NCI-H128 (cell line): ENCODE measurements around the gene ZMPSTE24.
"Not testable (repeated sequence)": the region's sequence is repeated elsewhere in the genome, so short reads cannot be mapped to it uniquely, and the experiment has no call there.

Experiments used
- DNase-seq: peaks from one replicate; lab custom pipeline; 2025; ENCODE audit not compliant: unreplicated experiment; lab: John Stamatoyannopoulos, UW

ZMPSTE24 gene

GRCh38 chr1:40316595-40317393, 58.8 kb downstream of the ZMPSTE24 start, which contains the start of gene COL9A2:
TSS of gene COL9A2 (minus strand) at chr1:40317286. CDS start at chr1:40317197, 89 bp downstream.
- DNase-seq: peak; percentile 32

DNA sequence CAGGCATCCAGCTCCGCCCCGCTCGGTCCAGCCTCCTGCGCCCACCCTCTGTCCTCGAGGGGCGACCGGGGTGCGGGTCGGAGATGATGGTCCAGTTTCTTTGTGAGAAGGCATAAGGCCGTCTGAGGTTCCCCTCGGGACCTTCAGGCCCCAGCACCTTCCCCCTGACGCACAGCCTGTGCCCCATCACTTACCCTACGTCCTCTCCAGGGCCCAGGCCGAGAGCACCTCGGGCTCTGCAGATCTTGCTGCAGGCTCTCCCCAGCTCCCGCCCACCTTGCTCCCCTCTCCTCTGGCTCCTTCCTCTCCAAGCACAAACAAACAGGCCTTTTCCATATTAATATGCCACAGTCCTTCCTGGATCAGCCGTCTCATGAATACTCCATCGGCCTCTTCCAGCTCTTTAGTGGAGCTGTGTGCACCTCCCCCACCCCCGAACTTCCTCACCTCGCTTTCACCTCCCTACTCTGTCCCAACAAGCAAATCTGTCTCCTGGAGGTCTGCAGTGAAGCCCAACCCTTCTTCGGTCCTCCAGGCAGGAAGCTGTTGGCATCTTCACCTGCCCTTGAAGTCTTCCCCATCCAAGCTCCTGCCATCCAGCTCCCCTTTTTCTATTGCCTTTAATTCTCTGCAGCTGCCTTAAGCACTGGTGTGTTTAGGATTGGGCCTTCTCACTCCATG, 59.5 kb downstream of the ZMPSTE24 start:
- no peak for DNase-seq

DNA sequence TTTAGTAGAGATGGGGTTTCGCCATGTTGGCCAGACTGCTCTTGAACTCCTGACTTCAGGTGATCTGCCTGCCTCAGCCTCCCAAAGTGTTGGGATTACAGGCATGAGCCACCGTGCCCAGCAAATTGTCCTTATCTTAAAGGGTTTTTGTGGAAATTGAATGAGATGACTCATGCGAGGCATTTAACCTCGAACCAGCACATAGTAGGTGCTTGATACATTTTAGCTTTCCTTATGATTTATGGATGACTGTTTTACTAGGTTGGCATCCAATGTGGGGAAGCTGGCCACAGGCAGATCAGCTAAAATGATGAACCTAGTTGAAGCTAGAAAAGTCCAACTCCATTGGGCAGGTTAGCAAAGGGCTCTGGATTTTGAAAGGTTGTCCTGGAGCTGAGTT, 60.4 kb downstream of the ZMPSTE24 start:
- DNase-seq: no peak

- DNase-seq: no peak
These were observed 61.1 kb downstream of the ZMPSTE24 start for GRCh38 chr1:40318970-40319621.

DNA sequence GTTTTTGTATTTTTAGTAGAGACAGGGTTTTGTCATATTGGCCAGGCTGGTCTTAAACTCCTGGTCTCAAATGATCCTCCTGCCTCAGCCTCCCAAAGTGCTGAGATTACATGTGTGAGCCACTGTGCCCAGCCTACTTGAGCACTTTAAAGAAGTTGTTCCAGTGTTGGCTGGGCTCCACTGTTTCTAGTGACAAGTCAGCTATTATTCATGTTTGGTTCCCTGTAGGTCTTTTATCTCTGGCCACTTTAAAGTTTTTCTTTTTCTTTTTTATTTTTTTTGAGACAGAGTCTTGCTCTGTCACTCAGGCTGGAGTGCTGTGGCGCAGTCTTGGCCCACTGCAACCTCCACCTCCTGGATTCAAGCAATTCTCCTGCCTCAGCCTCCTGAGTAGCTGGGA, 73.4 kb downstream of the ZMPSTE24 start:
- not testable (repeated sequence) for DNase-seq

GRCh38 chr1:40332695-40333094, 74.7 kb downstream of the ZMPSTE24 start:
- DNase-seq: no peak

DNA sequence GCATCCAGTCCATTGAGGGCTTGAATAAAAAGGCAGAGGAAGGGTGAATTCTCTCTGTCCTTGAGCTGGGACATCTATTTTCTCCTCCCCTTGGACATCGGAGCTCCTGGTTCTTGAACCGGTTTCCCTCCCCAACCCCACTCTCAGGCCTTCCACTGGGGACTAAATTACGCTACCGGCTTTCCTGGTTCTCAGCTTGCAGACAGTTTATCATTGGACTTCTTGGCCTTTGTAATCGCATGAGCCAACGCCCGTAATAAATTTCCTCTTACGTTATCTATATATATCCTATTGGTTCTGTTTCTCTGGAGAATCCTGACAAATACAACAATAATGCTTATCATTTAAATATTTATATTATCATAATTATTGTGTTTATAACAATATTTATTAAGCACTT, 79.4 kb downstream of the ZMPSTE24 start:
- DNase-seq: no peak

DNA sequence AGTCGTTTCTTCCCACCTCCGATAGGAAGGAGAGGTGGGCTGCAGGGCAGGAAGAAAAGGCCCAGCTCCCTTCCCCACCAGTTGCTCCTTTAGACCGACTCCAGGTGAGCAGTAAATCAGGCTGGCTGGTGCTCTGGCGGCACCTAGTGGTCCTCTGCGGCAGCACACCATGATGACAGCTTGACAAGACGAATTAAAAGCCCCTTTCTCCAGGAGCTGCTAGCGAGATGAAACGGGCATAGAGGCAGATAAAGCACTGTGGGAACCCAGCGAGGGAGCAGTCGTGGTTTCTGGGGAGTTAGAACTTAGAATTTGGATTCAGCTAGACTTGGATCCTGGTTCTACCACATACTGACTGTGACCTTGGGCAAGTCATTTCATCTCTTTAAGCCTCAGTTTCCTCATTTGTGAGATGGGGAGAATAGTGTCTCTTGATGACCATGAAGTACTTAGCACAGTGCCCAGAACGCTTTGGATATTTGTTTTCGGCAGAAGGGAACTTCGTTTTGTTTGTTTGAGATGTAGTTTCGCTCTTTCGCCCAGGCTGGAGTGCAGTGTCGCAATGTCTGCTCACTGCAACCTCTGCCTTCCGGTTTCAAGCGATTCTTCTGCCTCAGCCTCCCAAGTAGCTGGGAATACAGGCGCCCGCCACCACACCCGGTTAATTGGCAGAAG, 80.8 kb downstream of the ZMPSTE24 start:
- peak; percentile 80 for DNase-seq

GRCh38 chr1:40339420-40340323, 81.6 kb downstream of the ZMPSTE24 start:
- no peak for DNase-seq

GRCh38 chr1:40341491-40342380, 83.7 kb downstream of the ZMPSTE24 start:
- DNase-seq: no peak

- not testable (repeated sequence) for DNase-seq
These were observed 84.3 kb downstream of the ZMPSTE24 start for GRCh38 chr1:40342381-40342717.
